Cardiac septum (tissue), 1 donor: ENCODE measurements around the gene NTSR1. TPM values are rescaled to one million over a fixed set of nuclear protein-coding genes. Genes with fewer than 3 reads are reported as not detected.
A peak's percentile ranks its signal among the peaks of the same experiment; 100 is the strongest.

Experiments
- DNase-seq: peaks from one replicate; pipeline ENCODE4 v3.0.0-alpha.2; 2020; ENCODE audit warnings: low spot score
- intact Hi-C: fragments of 100-400 bp; cut with DNase I; formaldehyde crosslinking; loops from one replicate; pipeline ENCODE4 v1.14.0; 2022
- total RNA-seq: library from RNA; stranded (reverse); fragmentation: NEBNext Ultra II Directional; extraction: Animal tissue kit (Norgen Biotek cat#: 25700); gene quantifications from one replicate; pipeline ENCODE4 v1.2.1, GENCODE V29; 2021
- donor health status: DM: no; HTN: no; CAD: no.

The NTSR1 gene
- total RNA-seq, 1 donor from 2014 or later, result 0.08 TPM

GRCh38 chr20:62704341-62704948, 4.2 kb upstream of the NTSR1 start:
- intact Hi-C loops, result no loop called here
- peak; percentile 89 for DNase-seq

- DNase-seq, result no peak
- intact Hi-C loops, result no loop called here
Measured at GRCh38 chr20:62705627-62706026, 3.0 kb upstream of the NTSR1 start.

- intact Hi-C loops, result no loop called here
Measured at GRCh38 chr20:62706344-62706743, 2.3 kb upstream of the NTSR1 start.

GRCh38 chr20:62706857-62707256, 1.8 kb upstream of the NTSR1 start:
- intact Hi-C loops, result no loop called here

More at GRCh38 chr20:62706344-62706743, 2.3 kb upstream of the NTSR1 start:
- DNase-seq, result no peak

GRCh38 chr20:62707276-62707920, 1.2 kb upstream of the NTSR1 start:
- no peak for DNase-seq
- intact Hi-C loops, result no loop called here

More at GRCh38 chr20:62706857-62707256, 1.8 kb upstream of the NTSR1 start:
- DNase-seq, result no peak

- intact Hi-C loops, result no loop called here
- no peak for DNase-seq
Measured at GRCh38 chr20:62707921-62708521, 615 bp upstream of the NTSR1 start.

- DNase-seq, result no peak
- intact Hi-C loops, result no loop called here
Measured at GRCh38 chr20:62709537-62709905, 885 bp downstream of the NTSR1 start.

GRCh38 chr20:62710221-62710885, 1.7 kb downstream of the NTSR1 start:
- no peak for DNase-seq
- intact Hi-C loops, result no loop called here

GRCh38 chr20:62710886-62711702, 2.5 kb downstream of the NTSR1 start:
- intact Hi-C loops, result no loop called here
- DNase-seq, result no peak

- intact Hi-C loops, result no loop called here
- DNase-seq, result no peak
Measured at GRCh38 chr20:62711703-62712101, 3.1 kb downstream of the NTSR1 start.

GRCh38 chr20:62712606-62713005, 4.0 kb downstream of the NTSR1 start:
- DNase-seq, result no peak
- intact Hi-C loops, result no loop called here

- intact Hi-C loops, result no loop called here
- DNase-seq, result no peak
Measured at GRCh38 chr20:62714006-62714405, 5.4 kb downstream of the NTSR1 start.

GRCh38 chr20:62714799-62715198, 6.2 kb downstream of the NTSR1 start:
- no peak for DNase-seq
- intact Hi-C loops, result no loop called here

- intact Hi-C loops, result no loop called here
- no peak for DNase-seq
Measured at GRCh38 chr20:62715201-62715600, 6.6 kb downstream of the NTSR1 start.

- intact Hi-C loops, result no loop called here
- DNase-seq, result no peak
Measured at GRCh38 chr20:62716198-62716940, 7.7 kb downstream of the NTSR1 start.

GRCh38 chr20:62716941-62717310, 8.3 kb downstream of the NTSR1 start:
- intact Hi-C loops, result no loop called here
- DNase-seq, result no peak

- no peak for DNase-seq
- intact Hi-C loops, result no loop called here
Measured at GRCh38 chr20:62717933-62718332, 9.3 kb downstream of the NTSR1 start.

GRCh38 chr20:62718546-62718945, 9.9 kb downstream of the NTSR1 start:
- intact Hi-C loops, result no loop called here
- DNase-seq, result no peak

GRCh38 chr20:62719250-62719935, 10.8 kb downstream of the NTSR1 start:
- intact Hi-C loops, result no loop called here

More at GRCh38 chr20:62719250-62719935, 10.8 kb downstream of the NTSR1 start:
- DNase-seq, result no peak
